Adrenal gland (tissue), 5 donors: ENCODE measurements around the gene PLXNA1.

ENCODE experiments used
- CTCF ChIP-seq, 6 experiments: fragments of 450-650 bp in 4 of 6; fragments of 200-600 bp in 2 of 6; sonication (generic) in 1 of 6; IDR thresholded peaks; 1 replicate in 5 of 6; 2 replicates in 1 of 6; pipeline versions ENCODE4 v1.5.1 to v1.8.0; 2016 to 2021; ENCODE audit warnings: antibody characterized with exemption in 6 of 6, mild to moderate bottlenecking in 2 of 6, moderate library complexity in 1 of 6
- POLR2A ChIP-seq, 2 donors: fragments of 450-650 bp; IDR thresholded peaks; one replicate each; pipeline ENCODE4 v1.6.1; 2017; ENCODE audit warnings: antibody characterized with exemption in 2 of 2, mild to moderate bottlenecking in 2 of 2, moderate library complexity in 1 of 2
- donor health status: DM: no; HTN: no; CAD: no.

- TF ChIP-seq CTCF (IDR thresholded peaks at IDR 0.05), result no peak
- no peak for TF ChIP-seq POLR2A (IDR thresholded peaks at IDR 0.05)
These were observed 43.1 kb downstream of the PLXNA1 start for GRCh38 chr3:127026036-127026435.
